IMR-90 (cell line): Measurements from ENCODE around the gene DOC2B. TPM values are rescaled to one million over a fixed set of nuclear protein-coding genes. Genes with fewer than 3 reads are reported as not detected.
"Not testable (repeated sequence)": the region's sequence is repeated elsewhere in the genome, so short reads cannot be mapped to it uniquely, and the experiment has no call there.

Experiments
- ATAC-seq: fragments of 200-7000 bp; cut with Tn5 transposase; 2 replicates; pipeline ENCODE4 v1.9.1; 2020; ENCODE audit warnings: low read depth, mild to moderate bottlenecking, moderate library complexity
- BruUV-seq: library from RNA; stranded (reverse); fragments of 400-500 nt; replicated peaks from 2 replicates; lab custom pipeline; 2021; lab: Mats Ljungman, UMichigan
- CTCF ChIA-PET: fragments of 300-600 bp; formaldehyde crosslinking; extraction: SDS; loops from one replicate; lab custom pipeline; 2021; ENCODE audit warnings: antibody characterized with exemption; lab: Yijun Ruan, JAX
- POLR2A ChIA-PET: fragments of 300-600 bp; sonication (Branson Sonifier 250); formaldehyde crosslinking; loops from one replicate; lab custom pipeline; 2022; ENCODE audit warnings: antibody characterized with exemption; ENCODE audit not compliant: unreplicated experiment; lab: Charles Lee
- DNase-seq: peaks from one replicate; pipeline ENCODE4 v3.0.0; 2013
- H2AFZ ChIP-seq: replicated peaks from 2 replicates; pipeline ENCODE3; 2013; ENCODE audit warnings: low read length, mild to moderate bottlenecking; ENCODE audit not compliant: poor library complexity
- H2AK5ac ChIP-seq: 2 replicates; pipeline ENCODE4 v1.6.1; 2013; ENCODE audit warnings: low read depth, low read length, inconsistent platforms
- H2AK9ac ChIP-seq: replicated peaks from 2 replicates; pipeline ENCODE3; 2013; ENCODE audit warnings: mild to moderate bottlenecking, low read depth, low read length, moderate library complexity; ENCODE audit not compliant: poor library complexity
- H2BK120ac ChIP-seq: 2 replicates; pipeline ENCODE4 v1.6.1; 2013; ENCODE audit warnings: low read depth, low read length, inconsistent platforms
- H2BK15ac ChIP-seq: 3 replicates; pipeline ENCODE4 v1.6.1; 2013; ENCODE audit warnings: low read depth, low read length, inconsistent platforms
- H2BK20ac ChIP-seq: 2 replicates; pipeline ENCODE4 v1.6.1; 2013; ENCODE audit warnings: low read depth, mild to moderate bottlenecking, inconsistent platforms, low read length, moderate library complexity
- H2BK5ac ChIP-seq: 2 replicates; pipeline ENCODE4 v1.6.1; 2013; ENCODE audit warnings: mild to moderate bottlenecking, low read depth, low read length, inconsistent platforms; ENCODE audit not compliant: poor library complexity, severe bottlenecking
- H3K14ac ChIP-seq: replicated peaks from 2 replicates; pipeline ENCODE4 v1.6.1; 2013; ENCODE audit warnings: low read depth, low read length, inconsistent platforms
- H3K18ac ChIP-seq: 2 replicates; pipeline ENCODE4 v1.6.1; 2013; ENCODE audit warnings: low read depth, low read length, control low read depth
- H3K23ac ChIP-seq: 2 replicates; pipeline ENCODE4 v1.6.1; 2013; ENCODE audit warnings: low read depth, low read length, inconsistent platforms
- H3K27ac ChIP-seq: 2 replicates; pipeline ENCODE4 v1.5.1; 2013; ENCODE audit warnings: mild to moderate bottlenecking, control low read depth, low read length; ENCODE audit not compliant: insufficient read depth
- H3K27me3 ChIP-seq: 2 replicates; pipeline ENCODE4 v1.6.1; 2013; ENCODE audit warnings: low read length; ENCODE audit not compliant: control insufficient read depth, insufficient read depth
- H3K36me3 ChIP-seq: 2 replicates; pipeline ENCODE4 v1.6.1; 2013; ENCODE audit warnings: low read length, mixed read lengths; ENCODE audit not compliant: control insufficient read depth, insufficient read depth
- H3K4ac ChIP-seq: 2 replicates; pipeline ENCODE4 v1.6.1; 2013; ENCODE audit warnings: low read depth, low read length, inconsistent platforms
- H3K4me1 ChIP-seq: 2 replicates; pipeline ENCODE4 v1.6.1; 2013; ENCODE audit warnings: low read length, mixed read lengths; ENCODE audit not compliant: control insufficient read depth, insufficient read depth
- H3K4me2 ChIP-seq: 2 replicates; pipeline ENCODE4 v1.6.1; 2013; ENCODE audit warnings: low read depth, mild to moderate bottlenecking, control low read depth, low read length, moderate library complexity
- H3K4me3 ChIP-seq: 2 replicates; pipeline ENCODE4 v1.5.1; 2013; ENCODE audit warnings: low read depth, mild to moderate bottlenecking, control low read depth, low read length, moderate library complexity; ENCODE audit not compliant: insufficient read depth
- H3K56ac ChIP-seq: 2 replicates; pipeline ENCODE4 v1.6.1; 2013; ENCODE audit warnings: low read length, inconsistent platforms; ENCODE audit not compliant: insufficient read depth; ENCODE audit errors: extremely low read depth
- H3K79me1 ChIP-seq, 2 experiments: 2 replicates each; pipeline ENCODE4 v1.6.1; 2013; ENCODE audit warnings: low read length in 2 of 2, inconsistent platforms in 1 of 2, low read depth in 1 of 2
- H3K9ac ChIP-seq: 2 replicates; pipeline ENCODE4 v1.6.1; 2013; ENCODE audit warnings: low read depth, low read length, control low read depth
- H3K9me1 ChIP-seq: 2 replicates; pipeline ENCODE4 v1.6.1; 2013; ENCODE audit warnings: low read length, inconsistent platforms; ENCODE audit not compliant: insufficient read depth
- H3K9me3 ChIP-seq: 2 replicates; pipeline ENCODE4 v1.6.1; 2013; ENCODE audit warnings: low read length; ENCODE audit not compliant: control insufficient read depth, insufficient read depth
- H4K20me1 ChIP-seq: 2 replicates; pipeline ENCODE4 v1.6.1; 2013; ENCODE audit warnings: low read length, inconsistent platforms; ENCODE audit not compliant: insufficient read depth
- H4K5ac ChIP-seq: 2 replicates; pipeline ENCODE4 v1.6.1; 2013; ENCODE audit warnings: mild to moderate bottlenecking, low read depth, low read length, control low read depth
- H4K8ac ChIP-seq, 2 experiments: 2 replicates each; pipeline ENCODE4 v1.6.1; 2013; ENCODE audit warnings: low read depth in 2 of 2, low read length in 2 of 2, control low read depth in 1 of 2, inconsistent platforms in 1 of 2
- H4K91ac ChIP-seq: 2 replicates; pipeline ENCODE4 v1.6.1; 2013; ENCODE audit warnings: low read depth, low read length, inconsistent platforms; ENCODE audit not compliant: insufficient read depth
- WGBS, 2 experiments: methylation state at CpG; one replicate each; pipeline versions ENCODE4 v1.1.5 to v1.1.7; 2013; ENCODE audit warnings: missing lambda C conversion rate in 2 of 2; ENCODE audit not compliant: insufficient read length in 1 of 2; ENCODE audit errors: extremely low coverage in 2 of 2; 5-methylcytosine and 5-hydroxymethylcytosine counted together
- dilution Hi-C: fragments of 300-500 bp; cut with HindIII; formaldehyde crosslinking; loops from one replicate; pipeline ENCODE4 v1.14.3; 2018; ENCODE audit warnings: low sequenced_read_pairs; ENCODE audit not compliant: unreplicated experiment
- in situ Hi-C: fragments of 300-500 bp; cut with MboI; formaldehyde crosslinking; loops from 3 replicates; pipeline ENCODE4 v1.14.3; 2019; ENCODE audit warnings: low sequenced_read_pairs, inconsistent platforms, mixed read lengths
- intact Hi-C: fragments of 100-400 bp; cut with micrococcal nuclease; formaldehyde crosslinking; loops from 2 replicates; pipeline ENCODE4 v1.10.0; 2022
- polyA plus RNA-seq, 3 experiments: library from polyadenylated mRNA; depleted of rRNA; stranded (reverse); fragments of >200 nt; gene quantifications; 2 replicates each; pipeline ENCODE4 v1.2.3, GENCODE V29; 2012; ENCODE audit warnings: low replicate concordance in 1 of 3
- total RNA-seq: library from RNA; depleted of rRNA; stranded (reverse); fragments of >200 nt; gene quantifications from 2 replicates; pipeline ENCODE4 v1.2.3, GENCODE V29; 2012

The DOC2B gene
- total and polyA plus RNA-seq, 2 of the 4 experiments (the other 2 are of a cell fraction) = not detected

GRCh38 chr17:215563-216478 is 34.4 kb upstream of the DOC2B start:
- H3K9me1 ChIP-seq, H4K5ac ChIP-seq, H3K27me3 ChIP-seq, H2BK5ac ChIP-seq, H3K56ac ChIP-seq, ATAC-seq, H3K14ac ChIP-seq, H2BK15ac ChIP-seq, H3K79me1 ChIP-seq, H4K8ac ChIP-seq, CTCF ChIA-PET, H3K18ac ChIP-seq, H3K27ac ChIP-seq, H3K4ac ChIP-seq, H3K9me3 ChIP-seq, H3K4me3 ChIP-seq, H2AK5ac ChIP-seq, in situ Hi-C loops, H3K23ac ChIP-seq, H3K4me2 ChIP-seq, H3K4me1 ChIP-seq, H3K9ac ChIP-seq, DNase-seq, H2AFZ ChIP-seq, H4K20me1 ChIP-seq, dilution Hi-C loops, H2BK120ac ChIP-seq, intact Hi-C loops, BruUV-seq, POLR2A ChIA-PET, H2AK9ac ChIP-seq, H2BK20ac ChIP-seq, H4K91ac ChIP-seq, H3K36me3 ChIP-seq: not testable (repeated sequence)
- 60% methylated on average over 2 of the region's 29 CpGs; no CpG with 5 or more reads in 1 of the 2 experiments for WGBS, 2 experiments
